GM18502 (cell line): ENCODE data around the gene DIO3.
"Not testable (repeated sequence)": the region's sequence is repeated elsewhere in the genome, so short reads cannot be mapped to it uniquely, and the experiment has no call there.

ENCODE experiments used
- ATAC-seq: cut with Tn5 transposase; IDR thresholded peaks from one replicate; pipeline ENCODE4 v1.9.1; 2021; ENCODE audit warnings: mild to moderate bottlenecking; ENCODE audit not compliant: unreplicated experiment, poor library complexity

The DIO3 gene

GRCh38 chr14:101540481-101541462, 20.5 kb upstream of the DIO3 start:
- ATAC-seq: no peak

- no peak for ATAC-seq
These were observed 18.9 kb upstream of the DIO3 start for GRCh38 chr14:101542391-101542790.

GRCh38 chr14:101543814-101544213, 17.5 kb upstream of the DIO3 start:
- no peak for ATAC-seq

GRCh38 chr14:101544550-101544949, 16.7 kb upstream of the DIO3 start:
- no peak for ATAC-seq

- ATAC-seq: no peak
These were observed 14.6 kb upstream of the DIO3 start for GRCh38 chr14:101546706-101547105.

- no peak for ATAC-seq
These were observed 14.1 kb upstream of the DIO3 start for GRCh38 chr14:101547107-101547738.

GRCh38 chr14:101547961-101548669, 13.2 kb upstream of the DIO3 start:
- ATAC-seq: no peak

GRCh38 chr14:101548710-101549109, 12.6 kb upstream of the DIO3 start:
- ATAC-seq: no peak

- no peak for ATAC-seq
These were observed 12.1 kb upstream of the DIO3 start for GRCh38 chr14:101549154-101549553.

GRCh38 chr14:101550202-101550912, 10.9 kb upstream of the DIO3 start:
- not testable (repeated sequence) for ATAC-seq

GRCh38 chr14:101551729-101552595, 9.3 kb upstream of the DIO3 start:
- no peak for ATAC-seq

GRCh38 chr14:101552786-101553231, 8.5 kb upstream of the DIO3 start:
- ATAC-seq: no peak

- no peak for ATAC-seq
These were observed 7.9 kb upstream of the DIO3 start for GRCh38 chr14:101553393-101553792.

GRCh38 chr14:101553931-101554330, 7.4 kb upstream of the DIO3 start:
- no peak for ATAC-seq

- ATAC-seq: no peak
These were observed 6.2 kb upstream of the DIO3 start for GRCh38 chr14:101554991-101555668.

- not testable (repeated sequence) for ATAC-seq
These were observed 5.6 kb upstream of the DIO3 start for GRCh38 chr14:101555669-101556043.

- ATAC-seq: no peak
These were observed 5.2 kb upstream of the DIO3 start for GRCh38 chr14:101556131-101556530.

GRCh38 chr14:101556566-101557320, 4.6 kb upstream of the DIO3 start:
- no peak for ATAC-seq
